Tibial nerve (tissue), 4 donors: ENCODE data around the gene GSTM1. TPM values are rescaled to one million over a fixed set of nuclear protein-coding genes. Genes with fewer than 3 reads are reported as not detected.
"Not testable (repeated sequence)": the region's sequence is repeated elsewhere in the genome, so short reads cannot be mapped to it uniquely, and the experiment has no call there.

Experiments
- DNase-seq, 2 donors: peaks; one replicate each; pipeline ENCODE4 v3.0.0-alpha.2; 2019; ENCODE audit warnings: low spot score in 2 of 2
- H3K27ac ChIP-seq, 4 donors: fragments of 200-600 bp; sonication (generic) in 3 of 4; one replicate each; pipeline ENCODE4 v1.5.1; 2017 to 2019; ENCODE audit warnings: mild to moderate bottlenecking in 1 of 4
- H3K27me3 ChIP-seq, 2 donors: fragments of 200-600 bp; sonication (generic) in 1 of 2; one replicate each; pipeline versions ENCODE4 v1.5.1 to v1.6.0; 2017 to 2019
- H3K36me3 ChIP-seq, 3 donors: fragments of 200-600 bp; sonication (generic); one replicate each; pipeline ENCODE4 v1.5.1; 2018 to 2019
- H3K4me1 ChIP-seq, 4 donors: fragments of 200-600 bp; sonication (generic) in 3 of 4; one replicate each; pipeline ENCODE4 v1.5.1; 2017 to 2019
- H3K4me3 ChIP-seq, 4 donors: fragments of 200-600 bp; sonication (generic) in 3 of 4; one replicate each; pipeline ENCODE4 v1.5.1; 2017 to 2019; ENCODE audit warnings: mild to moderate bottlenecking in 1 of 4, moderate library complexity in 1 of 4
- H3K9me3 ChIP-seq, 4 donors: fragments of 200-600 bp; sonication (generic) in 3 of 4; one replicate each; pipeline ENCODE4 v1.5.1; 2017 to 2019
- CTCF ChIP-seq, 5 experiments: fragments of 200-600 bp in 3 of 5; fragments of 450-650 bp in 2 of 5; sonication (generic) in 3 of 5; IDR thresholded peaks; one replicate each; pipeline ENCODE4 v1.5.1; 2016 to 2019; ENCODE audit warnings: antibody characterized with exemption in 5 of 5, mild to moderate bottlenecking in 3 of 5, moderate library complexity in 2 of 5
- EP300 ChIP-seq, 2 donors: sonication (generic); formaldehyde crosslinking; IDR thresholded peaks; one replicate each; pipeline ENCODE4 v1.6.1; 2017; ENCODE audit warnings: antibody characterized with exemption in 2 of 2, mild to moderate bottlenecking in 1 of 2
- POLR2A ChIP-seq, 2 donors: fragments of 450-650 bp; IDR thresholded peaks; one replicate each; pipeline ENCODE4 v1.6.1; 2017; ENCODE audit warnings: antibody characterized with exemption in 2 of 2, mild to moderate bottlenecking in 2 of 2, moderate library complexity in 2 of 2
- WGBS, 2 donors: methylation state at CpG; one replicate each; pipeline ENCODE4 v1.1.5; 2018; 5-methylcytosine and 5-hydroxymethylcytosine counted together
- total RNA-seq, 4 donors: library from RNA; depleted of rRNA; stranded (reverse); fragments of >200 nt; gene quantifications; one replicate each; pipeline ENCODE4 v1.1.0, GENCODE V29; 2016

Gene GSTM1
- total RNA-seq, 4 donors from 2014 or later = 14.1 TPM; not detected in 3

DNA sequence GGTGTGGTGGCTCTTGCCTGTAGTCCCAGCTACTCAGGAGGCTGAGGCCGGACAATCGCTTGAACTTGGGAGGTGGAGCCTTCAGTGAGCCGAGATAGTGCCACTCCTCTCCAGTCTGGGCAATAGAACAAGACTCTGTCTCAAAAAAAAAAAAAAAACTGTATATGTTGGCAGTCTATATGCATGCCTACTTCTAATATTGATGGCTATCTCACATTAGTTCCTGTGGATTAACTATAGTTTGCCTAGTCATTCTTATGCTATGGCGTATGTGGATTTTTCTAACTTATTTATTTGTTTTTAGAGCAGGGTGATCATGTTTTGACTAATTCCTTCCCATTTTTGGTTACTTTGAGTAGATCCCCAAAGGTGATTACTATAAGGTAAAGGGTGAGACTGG lies 9.4 kb downstream of the GSTM1 start:
- no peak overlapping the region for H3K4me3 ChIP-seq
- no peak for TF ChIP-seq POLR2A (IDR thresholded peaks at IDR 0.05)
- no peak for TF ChIP-seq CTCF (IDR thresholded peaks at IDR 0.05)
- no peak for TF ChIP-seq EP300 (IDR thresholded peaks at IDR 0.05)
- DNase-seq = no peak
- no peak overlapping the region for H3K27ac ChIP-seq
- WGBS, 2 donors = 89% methylated on average over 4 of the region's 4 CpGs; no CpG with 5 or more reads in 1 of the 2 donors
- no peaks in the 10 kb centered on the region for H3K4me1 ChIP-seq
- H3K27me3 ChIP-seq = no peaks in the 10 kb centered on the region
- no peaks in the 10 kb centered on the region for H3K36me3 ChIP-seq
- H3K9me3 ChIP-seq = no peaks in the 10 kb centered on the region

GRCh38 chr1:109697861-109698260 lies 10.2 kb downstream of the GSTM1 start:
- 92% methylated on average over 4 of the region's 4 CpGs; no CpG with 5 or more reads in 1 of the 2 donors for WGBS, 2 donors
- not testable (repeated sequence) for H3K27ac ChIP-seq

DNA sequence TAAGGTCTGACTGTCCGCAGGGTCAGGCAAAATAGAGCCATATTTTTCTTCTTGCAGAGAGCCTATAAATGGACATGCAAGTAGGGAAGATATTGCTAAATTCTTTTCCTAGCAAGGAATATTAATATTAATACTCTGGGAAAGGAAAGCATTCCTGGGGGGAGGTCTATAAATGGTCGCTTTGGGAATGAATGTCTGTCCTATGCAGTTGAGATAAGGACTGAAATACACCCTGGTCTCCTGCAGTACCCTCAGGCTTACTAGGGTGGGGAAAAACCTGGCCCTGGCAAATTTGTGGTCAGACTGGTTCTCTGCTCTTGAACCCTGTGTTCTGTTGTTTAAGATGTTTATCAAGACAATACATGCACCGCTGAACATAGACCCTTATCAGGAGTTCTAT lies 15.3 kb downstream of the GSTM1 start:
- 91% methylated on average over 3 of the region's 3 CpGs for WGBS, 2 donors
- H3K4me1 ChIP-seq, H3K27me3 ChIP-seq, H3K27ac ChIP-seq, DNase-seq, H3K36me3 ChIP-seq, H3K4me3 ChIP-seq, H3K9me3 ChIP-seq: not testable (repeated sequence)

More at GRCh38 chr1:109697861-109698260, 10.2 kb downstream of the GSTM1 start:
- not testable (repeated sequence) for DNase-seq, H3K36me3 ChIP-seq, H3K4me1 ChIP-seq, H3K27me3 ChIP-seq, H3K9me3 ChIP-seq, H3K4me3 ChIP-seq

DNA sequence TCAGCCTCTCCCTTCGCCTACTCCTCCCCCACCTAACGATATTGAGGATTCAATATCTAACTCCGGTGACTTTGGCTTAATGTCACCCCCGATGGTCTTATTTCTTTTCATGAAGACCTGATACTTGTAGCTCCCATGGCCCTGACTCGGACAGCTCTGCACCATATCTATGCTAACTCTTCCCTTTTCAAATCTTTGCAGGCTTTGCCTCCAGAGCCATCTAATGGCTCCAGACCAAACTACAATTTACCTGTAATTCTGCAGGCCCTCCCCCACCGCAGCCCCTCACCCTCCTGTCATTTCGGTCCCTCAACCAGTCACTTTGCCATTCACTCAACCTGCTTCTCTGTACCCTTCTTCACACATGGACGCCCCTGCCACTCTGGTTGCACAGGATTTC lies 16.6 kb downstream of the GSTM1 start:
- H3K27ac ChIP-seq = no peak overlapping the region
- no peak for TF ChIP-seq POLR2A (IDR thresholded peaks at IDR 0.05)
- no peak for TF ChIP-seq EP300 (IDR thresholded peaks at IDR 0.05)
- no peak for TF ChIP-seq CTCF (IDR thresholded peaks at IDR 0.05)
- WGBS, 2 donors = 74 to 81% methylated on average over 8 of the region's 8 CpGs
- H3K4me3 ChIP-seq = no peak overlapping the region
- peaks cover 0 to 20% (median 0%) of the 10 kb centered on the region in 4 donors for H3K9me3 ChIP-seq
- no peaks in the 10 kb centered on the region for H3K4me1 ChIP-seq
- no peaks in the 10 kb centered on the region for H3K36me3 ChIP-seq
- H3K27me3 ChIP-seq = no peaks in the 10 kb centered on the region
- DNase-seq = no peak

DNA sequence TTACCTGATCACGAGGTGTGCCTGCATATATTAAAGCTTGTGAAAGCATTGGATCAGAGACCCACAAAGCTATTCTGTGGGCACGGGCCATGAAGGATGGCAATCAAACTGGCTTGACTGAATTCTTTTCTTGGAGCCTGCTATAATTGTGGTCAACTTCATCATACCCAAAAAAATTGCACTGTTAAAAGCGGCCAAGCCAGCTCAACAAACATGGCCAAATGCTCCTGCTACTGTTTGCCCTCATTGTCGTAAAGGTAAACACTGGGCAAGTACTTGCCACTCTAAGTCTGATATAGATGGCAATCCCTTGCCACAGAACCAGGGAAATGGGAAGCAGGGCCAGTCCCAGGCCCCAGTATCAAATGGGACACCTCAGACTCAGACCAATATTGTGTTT lies 17.8 kb downstream of the GSTM1 start:
- Histone ChIP-seq H3K27me3 (no peaks in the 10 kb centered on the region), H3K4me3 (no peak overlapping the region), H3K36me3 (no peaks in the 10 kb centered on the region), H3K4me1 (no peaks in the 10 kb centered on the region), H3K27ac (no peak overlapping the region), H3K9me3 (peaks cover 0 to 21% (median 0%) of the 10 kb centered on the region in 4 donors)
- TF ChIP-seq CTCF (IDR thresholded peaks at IDR 0.05) = no peak
- no peak for TF ChIP-seq POLR2A (IDR thresholded peaks at IDR 0.05)
- TF ChIP-seq EP300 (IDR thresholded peaks at IDR 0.05) = no peak
- WGBS, 2 donors = 87 to 88% methylated on average over 4 of the region's 4 CpGs
- DNase-seq = no peak

- not testable (repeated sequence) for H3K4me1 ChIP-seq, H3K36me3 ChIP-seq, H3K4me3 ChIP-seq, H3K27me3 ChIP-seq, H3K27ac ChIP-seq, DNase-seq
- peaks cover 0 to 12% (median 0%) of the 10 kb centered on the region in 4 donors for H3K9me3 ChIP-seq
- WGBS, 2 donors = 67 to 80% methylated on average over 4 of the region's 4 CpGs
Observed at GRCh38 chr1:109708949-109709348, 21.3 kb downstream of the GSTM1 start.

DNA sequence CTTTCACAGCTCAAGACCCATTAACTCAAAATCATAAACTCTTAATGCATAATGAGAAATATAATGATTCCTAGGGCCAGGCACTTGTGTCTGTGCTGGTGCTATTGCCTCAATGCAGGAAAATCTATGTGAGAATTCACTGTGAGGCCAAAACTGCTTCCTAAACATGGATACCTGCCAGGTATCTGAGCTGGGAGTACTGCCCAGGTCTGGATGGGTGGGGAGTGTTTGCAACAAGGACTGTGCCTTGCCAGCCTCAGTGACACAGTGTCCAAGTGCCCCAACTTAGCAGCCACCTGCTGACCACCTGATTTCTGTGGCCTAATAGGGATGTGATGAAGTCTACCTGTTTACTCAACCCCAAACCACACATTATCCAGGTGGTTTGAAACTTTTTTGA lies 22.2 kb downstream of the GSTM1 start:
- not testable (repeated sequence) for H3K27ac ChIP-seq, H3K4me1 ChIP-seq, H3K27me3 ChIP-seq, DNase-seq, H3K4me3 ChIP-seq, H3K36me3 ChIP-seq
- peaks cover 0 to 12% (median 0%) of the 10 kb centered on the region in 4 donors for H3K9me3 ChIP-seq

DNA sequence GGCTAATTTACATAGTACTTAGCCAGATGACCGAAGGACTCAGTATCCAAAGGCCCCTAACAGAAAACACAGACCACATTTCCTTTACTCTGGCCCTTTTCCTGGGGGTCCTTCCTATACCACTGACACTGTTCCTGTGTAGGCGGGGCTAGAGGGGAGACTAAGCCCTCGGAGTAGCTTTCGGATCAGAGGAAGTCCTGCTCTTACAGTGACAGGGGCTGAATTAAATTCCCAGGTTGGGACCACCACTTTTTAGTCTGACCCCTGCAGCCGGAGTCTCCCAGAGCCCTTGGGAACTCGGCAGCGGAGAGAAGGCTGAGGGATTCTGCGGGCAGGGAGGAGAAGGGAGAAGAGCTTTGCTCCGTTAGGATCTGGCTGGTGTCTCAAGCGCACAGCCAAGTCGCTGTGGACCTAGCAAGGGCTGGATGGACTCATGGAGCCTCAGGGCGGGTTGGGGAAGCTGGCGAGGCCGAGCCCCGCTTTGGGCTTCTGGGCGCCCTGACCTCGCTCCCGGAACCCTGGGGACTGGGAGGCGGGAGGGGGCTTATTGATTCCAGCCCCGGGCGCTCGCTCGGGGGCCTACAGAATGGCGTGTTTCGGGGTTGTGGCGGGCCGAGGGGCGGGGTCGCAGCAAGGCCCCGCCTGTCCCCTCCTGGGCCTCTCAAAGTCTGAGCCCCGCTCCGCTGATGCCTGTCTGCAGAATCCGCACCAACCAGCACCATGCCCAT lies 24.1 kb downstream of the GSTM1 start, which contains the start of gene GSTM5:
GSTM5 (plus strand) TSS at position 659 of the 728 bp plus-strand sequence; CDS start at position 721, 62 bp downstream.
- not testable (repeated sequence) for H3K4me1 ChIP-seq, DNase-seq, H3K27ac ChIP-seq, H3K27me3 ChIP-seq, H3K36me3 ChIP-seq
- Histone ChIP-seq H3K4me3 (peak within 1 kb of the TSS in 3 of 4 donors; percentile 18 to 43 (median 21)), H3K9me3 (peaks cover 0 to 12% (median 0%) of the 10 kb centered on the region in 4 donors)
- WGBS, 2 donors = 32 to 41% methylated on average over 12 to 22 of the region's 33 CpGs
